Fibroblast of villous mesenchyme (primary cell): ENCODE results near the gene CPNE4. TPM values are rescaled to one million over a fixed set of nuclear protein-coding genes. Genes with fewer than 3 reads are reported as not detected.

ENCODE experiments used
- DNase-seq: peaks from one replicate; pipeline ENCODE4 v3.0.0-alpha.2; 2010; ENCODE audit warnings: low read depth
- H3K4me3 ChIP-seq: 2 replicates; pipeline ENCODE4 v1.5.1; 2011; ENCODE audit warnings: low read depth, mild to moderate bottlenecking, low read length
- CTCF ChIP-seq: IDR thresholded peaks from 2 replicates; pipeline ENCODE4 v1.5.1; 2012; ENCODE audit warnings: low read depth, mild to moderate bottlenecking, low read length; ENCODE audit not compliant: insufficient read depth
- total RNA-seq: library from RNA; depleted of rRNA; stranded (reverse); fragments of >200 nt; gene quantifications from 2 replicates; pipeline ENCODE4 v1.2.3, GENCODE V29; 2012

CPNE4 gene
- total RNA-seq, 1 donor: not detected

- no peak overlapping the region for H3K4me3 ChIP-seq
- TF ChIP-seq CTCF: no peak
- DNase-seq: no peak
Measured at GRCh38 chr3:131957511-131957910, 77.3 kb downstream of the CPNE4 start.

- no peak for DNase-seq
- TF ChIP-seq CTCF: no peak
- H3K4me3 ChIP-seq: no peak overlapping the region
Measured at GRCh38 chr3:131948806-131949205, 86.0 kb downstream of the CPNE4 start.

GRCh38 chr3:131944676-131945075 lies 90.1 kb downstream of the CPNE4 start:
- DNase-seq: no peak
- no peak for TF ChIP-seq CTCF
- no peak overlapping the region for H3K4me3 ChIP-seq

GRCh38 chr3:131933665-131934064 lies 101.1 kb downstream of the CPNE4 start:
- H3K4me3 ChIP-seq: no peak overlapping the region
- TF ChIP-seq CTCF: no peak
- no peak for DNase-seq

GRCh38 chr3:131928593-131928992 lies 106.2 kb downstream of the CPNE4 start:
- TF ChIP-seq CTCF: no peak
- no peak for DNase-seq
- H3K4me3 ChIP-seq: no peak overlapping the region

GRCh38 chr3:131925571-131925970 lies 109.2 kb downstream of the CPNE4 start:
- no peak for DNase-seq
- no peak overlapping the region for H3K4me3 ChIP-seq
- no peak for TF ChIP-seq CTCF

GRCh38 chr3:131922356-131922755 lies 112.5 kb downstream of the CPNE4 start:
- TF ChIP-seq CTCF: no peak
- H3K4me3 ChIP-seq: no peak overlapping the region
- no peak for DNase-seq
